ENCODE data around the gene PARD3B.

DNA sequence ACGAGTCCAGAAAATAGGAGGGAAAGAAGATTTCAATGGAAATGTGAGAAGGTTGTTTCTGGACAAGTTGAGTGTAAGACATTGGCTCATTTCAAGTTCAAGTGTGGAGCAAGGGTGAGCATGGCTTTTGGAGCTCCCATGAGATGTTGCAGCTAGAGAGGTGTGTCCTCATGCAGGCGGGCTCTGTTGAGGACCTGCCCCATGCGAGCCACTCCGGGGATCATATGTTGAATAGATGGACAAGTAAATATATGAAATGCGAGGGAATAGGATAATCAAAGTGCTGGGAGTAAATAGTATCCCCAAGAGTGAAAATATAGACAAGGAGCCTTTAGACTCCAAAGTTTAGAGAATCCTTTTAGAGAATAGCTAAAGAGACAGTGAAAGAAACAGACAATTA is 936.6 kb downstream of the PARD3B start:
- TF ChIP-seq CTCF (IDR thresholded peaks at IDR 0.05) = no peak
- TF ChIP-seq POLR2A (IDR thresholded peaks at IDR 0.05) = no peak

All from prostate gland (tissue), 2 donors.